ENCODE data around the gene WIZ. TPM values are rescaled to one million over a fixed set of nuclear protein-coding genes. Genes with fewer than 3 reads are reported as not detected.

Gene WIZ
- total RNA-seq, 1 experiment from 2014 or later, result 37.5 TPM

- CTCF ChIA-PET, result no interaction called here
- Mint-ChIP-seq H3K27ac (ENCODE audit: unreplicated experiment) (no peak overlapping the region), H3K27me3 (ENCODE audit: insufficient read depth, unreplicated experiment) (no peaks in the 10 kb centered on the region), H3K36me3 (ENCODE audit: insufficient read depth, unreplicated experiment) (no peaks in the 10 kb centered on the region), H3K9me3 (ENCODE audit: unreplicated experiment) (no peaks in the 10 kb centered on the region), H3K4me3 (ENCODE audit: unreplicated experiment) (no peak overlapping the region), H3K4me1 (ENCODE audit: low read depth, unreplicated experiment) (peaks cover 8% of the 10 kb centered on the region)
- POLR2A ChIA-PET, result no interaction called here
- Histone ChIP-seq H3K4me3 (ENCODE audit: low read depth, low read length) (no peak overlapping the region), H3K9me3 (no peaks in the 10 kb centered on the region), H3K4me1 (0 out of 2 replicates have a peak, but pooled peaks cover under 1% of the 10 kb centered on the region), H3K27me3 (replicated peaks; ENCODE audit: control insufficient read depth, insufficient read depth, low read length) (no peaks in the 10 kb centered on the region), H3K36me3 (ENCODE audit: control insufficient read depth, insufficient read depth, low read length) (no peaks in the 10 kb centered on the region)
- no peak for DNase-seq
- TF ChIP-seq CTCF (IDR thresholded peaks at IDR 0.05; ENCODE audit: insufficient read depth in 1 of 2, low read depth in 1 of 2, low read length in 1 of 2, severe bottlenecking in 1 of 2, unreplicated experiment in 1 of 2), result no peak
- intact Hi-C loops (cut with micrococcal nuclease; ENCODE audit: unreplicated experiment), result no loop called here
- BruUV-seq (replicated peaks), result no TSS peak
Measured at GRCh38 chr19:15453906-15454860, 4.4 kb upstream of the WIZ start.

GRCh38 chr19:15453091-15453578 is 3.4 kb upstream of the WIZ start:
- BruUV-seq (replicated peaks), result no TSS peak
- no peaks in the 10 kb centered on the region for H3K9me3 ChIP-seq
- Mint-ChIP-seq H3K36me3 (ENCODE audit: insufficient read depth, unreplicated experiment) (no peaks in the 10 kb centered on the region), H3K4me1 (ENCODE audit: low read depth, unreplicated experiment) (peaks cover 16% of the 10 kb centered on the region), H3K9me3 (ENCODE audit: unreplicated experiment) (no peaks in the 10 kb centered on the region), H3K27ac (ENCODE audit: unreplicated experiment) (no peak overlapping the region), H3K27me3 (ENCODE audit: insufficient read depth, unreplicated experiment) (no peaks in the 10 kb centered on the region), H3K4me3 (ENCODE audit: unreplicated experiment) (no peak overlapping the region)
- POLR2A ChIA-PET, result interaction anchor here (0.6 kb wide), 1 partner anchor 39 kb away, joined by 6 read pairs; no protein-coding TSS in a partner anchor
- DNase-seq, result no peak
- H3K4me3 ChIP-seq (ENCODE audit: low read depth, low read length), result no peak overlapping the region
- CTCF ChIA-PET, result no interaction called here
- H3K4me1 ChIP-seq, result 0 out of 2 replicates have a peak, but pooled peaks cover 7% of the 10 kb centered on the region
- no peaks in the 10 kb centered on the region for H3K36me3 ChIP-seq (ENCODE audit: control insufficient read depth, insufficient read depth, low read length)
- no peaks in the 10 kb centered on the region for H3K27me3 ChIP-seq (replicated peaks; ENCODE audit: control insufficient read depth, insufficient read depth, low read length)
- intact Hi-C loops (cut with micrococcal nuclease; ENCODE audit: unreplicated experiment), result no loop called here
- TF ChIP-seq CTCF (IDR thresholded peaks at IDR 0.05; ENCODE audit: insufficient read depth in 1 of 2, low read depth in 1 of 2, low read length in 1 of 2, severe bottlenecking in 1 of 2, unreplicated experiment in 1 of 2), result no peak

GRCh38 chr19:15452111-15453047 is 2.6 kb upstream of the WIZ start:
- Histone ChIP-seq H3K4me3 (ENCODE audit: low read depth, low read length) (no peak overlapping the region), H3K27me3 (replicated peaks; ENCODE audit: control insufficient read depth, insufficient read depth, low read length) (no peaks in the 10 kb centered on the region)
- no TSS peak for BruUV-seq (replicated peaks)

More at GRCh38 chr19:15452111-15453047, 2.6 kb upstream of the WIZ start:
- Mint-ChIP-seq H3K27me3 (ENCODE audit: insufficient read depth, unreplicated experiment) (no peaks in the 10 kb centered on the region), H3K4me1 (ENCODE audit: low read depth, unreplicated experiment) (peaks cover 16% of the 10 kb centered on the region), H3K27ac (ENCODE audit: unreplicated experiment) (no peak overlapping the region), H3K9me3 (ENCODE audit: unreplicated experiment) (no peaks in the 10 kb centered on the region), H3K4me3 (ENCODE audit: unreplicated experiment) (no peak overlapping the region), H3K36me3 (ENCODE audit: insufficient read depth, unreplicated experiment) (no peaks in the 10 kb centered on the region)
- TF ChIP-seq CTCF (IDR thresholded peaks at IDR 0.05; ENCODE audit: insufficient read depth in 1 of 2, low read depth in 1 of 2, low read length in 1 of 2, severe bottlenecking in 1 of 2, unreplicated experiment in 1 of 2), result no peak
- H3K9me3 ChIP-seq, result no peaks in the 10 kb centered on the region
- H3K36me3 ChIP-seq (ENCODE audit: control insufficient read depth, insufficient read depth, low read length), result no peaks in the 10 kb centered on the region
- CTCF ChIA-PET, result interaction anchor here (0.7 kb wide), 1 partner anchor 33 kb away, joined by 4 read pairs; the partner anchor contains the start of gene AKAP8L
- intact Hi-C loops (cut with micrococcal nuclease; ENCODE audit: unreplicated experiment), result no loop called here
- POLR2A ChIA-PET, result interaction anchor here (0.6 kb wide), 1 partner anchor 38 kb away, joined by 6 read pairs; no protein-coding TSS in a partner anchor
- H3K4me1 ChIP-seq, result 0 out of 2 replicates have a peak, but pooled peaks cover 7% of the 10 kb centered on the region
- DNase-seq, result peak; percentile 49 to 62

All from Caco-2 (cell line).